NCI-H2171 treated with DMSO at 0.1 percent for 48 hours (cell line): ENCODE measurements around the gene CTSZ.
A peak's percentile ranks its signal among the peaks of the same experiment; 100 is the strongest.
"Not testable (repeated sequence)": the region's sequence is repeated elsewhere in the genome, so short reads cannot be mapped to it uniquely, and the experiment has no call there.

Experiments
- DNase-seq: peaks from one replicate; lab custom pipeline; 2025; lab: John Stamatoyannopoulos, UW

The CTSZ gene

GRCh38 chr20:58996226-58996611 lies 10.8 kb downstream of the CTSZ start:
- no peak for DNase-seq

DNA sequence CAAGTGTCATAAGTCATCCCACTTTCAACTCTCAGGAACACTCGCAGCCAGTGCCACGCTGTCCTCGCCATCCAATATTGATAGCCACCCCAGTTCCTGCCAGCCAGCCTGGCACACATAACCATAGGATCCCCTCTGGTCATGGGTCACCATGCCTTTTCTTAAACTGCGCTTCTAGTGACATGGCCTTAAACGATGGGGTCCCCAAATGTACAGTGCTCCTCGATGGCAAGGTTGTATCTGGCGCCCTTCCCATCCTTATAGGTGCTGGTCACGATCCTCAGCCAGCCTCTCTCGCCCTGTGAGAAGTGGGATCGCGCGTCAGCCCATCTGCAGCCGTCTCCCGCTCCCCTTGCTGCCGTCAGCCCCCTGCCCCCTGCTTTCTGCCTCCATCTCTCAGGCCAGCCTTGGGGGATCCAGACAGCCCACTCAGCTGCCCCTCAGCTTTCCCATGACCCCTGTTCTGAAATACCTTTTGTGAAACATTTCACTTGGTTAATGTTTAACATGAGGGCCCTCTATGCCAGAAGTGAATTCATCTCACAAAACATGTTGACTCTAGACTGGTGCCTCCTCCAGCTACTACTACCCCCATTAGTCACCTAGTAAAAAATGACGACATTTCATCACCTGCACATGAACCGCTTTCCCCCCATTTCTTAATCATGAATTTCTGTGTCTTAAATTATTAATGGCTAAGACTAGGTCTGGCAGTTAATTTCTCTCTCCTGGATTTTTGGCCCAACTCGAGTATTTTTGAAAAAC lies 11.4 kb downstream of the CTSZ start:
- no peak for DNase-seq

GRCh38 chr20:58994390-58995159 lies 12.5 kb downstream of the CTSZ start:
- no peak for DNase-seq

DNA sequence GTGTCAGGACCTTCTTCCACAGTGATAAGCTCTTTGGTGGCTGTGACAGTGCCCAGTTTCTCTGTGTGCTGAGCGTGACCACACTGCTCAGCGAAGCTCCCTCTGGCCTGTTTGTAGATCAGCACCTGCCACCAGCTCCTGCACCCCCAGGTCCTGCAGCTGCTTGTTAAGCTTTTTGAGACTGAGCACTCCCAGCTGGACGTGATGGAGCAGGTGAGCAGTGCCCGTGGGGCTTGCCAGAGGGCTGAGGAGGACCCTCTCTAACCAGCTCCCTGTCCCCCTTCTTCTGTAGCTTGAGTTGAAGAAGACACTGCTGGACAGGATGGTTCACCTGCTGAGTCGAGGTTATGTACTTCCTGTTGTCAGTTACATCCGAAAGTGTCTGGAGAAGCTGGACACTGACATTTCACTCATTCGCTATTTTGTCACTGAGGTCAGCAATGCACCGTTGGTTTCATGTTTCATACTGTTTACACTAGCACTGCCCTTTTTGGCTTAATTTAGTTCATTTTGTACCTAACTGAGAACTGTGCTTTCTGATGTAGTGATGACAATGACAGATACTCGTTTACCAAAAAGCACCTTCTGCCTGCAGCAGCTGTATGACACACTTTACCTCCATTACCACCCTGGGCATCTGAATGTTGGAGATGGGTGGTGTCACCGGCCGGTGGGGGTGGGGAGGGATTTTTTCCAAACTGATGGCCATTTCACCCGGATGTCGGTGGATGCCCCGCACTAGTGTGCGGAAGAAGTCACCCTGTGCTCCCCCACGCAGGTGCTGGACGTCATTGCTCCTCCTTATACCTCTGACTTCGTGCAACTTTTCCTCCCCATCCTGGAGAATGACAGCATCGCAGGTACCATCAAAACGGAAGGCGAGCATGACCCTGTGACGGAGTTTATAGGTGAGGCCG lies 13.5 kb downstream of the CTSZ start:
- DNase-seq: no peak

- no peak for DNase-seq
Observed at GRCh38 chr20:58992911-58993310, 14.1 kb downstream of the CTSZ start.

DNA sequence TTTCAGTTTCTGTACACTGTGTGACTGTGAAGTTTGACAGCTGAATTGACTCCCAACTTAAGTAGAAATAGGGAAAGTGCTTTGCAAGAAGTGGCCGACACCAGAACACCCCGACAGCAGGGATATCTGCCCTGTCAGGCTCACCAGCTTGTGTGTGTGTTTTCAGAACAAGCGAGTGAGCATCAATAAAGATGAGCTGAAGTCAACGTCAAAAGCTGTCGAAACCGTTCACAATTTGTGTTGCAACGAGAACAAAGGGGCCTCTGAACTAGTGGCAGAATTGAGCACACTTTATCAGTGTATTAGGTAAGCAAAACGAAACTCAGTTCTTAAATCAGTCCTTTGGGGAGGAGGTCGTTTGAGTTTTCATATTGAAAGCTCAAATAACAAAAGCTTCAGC lies 15.3 kb downstream of the CTSZ start:
- no peak for DNase-seq

DNA sequence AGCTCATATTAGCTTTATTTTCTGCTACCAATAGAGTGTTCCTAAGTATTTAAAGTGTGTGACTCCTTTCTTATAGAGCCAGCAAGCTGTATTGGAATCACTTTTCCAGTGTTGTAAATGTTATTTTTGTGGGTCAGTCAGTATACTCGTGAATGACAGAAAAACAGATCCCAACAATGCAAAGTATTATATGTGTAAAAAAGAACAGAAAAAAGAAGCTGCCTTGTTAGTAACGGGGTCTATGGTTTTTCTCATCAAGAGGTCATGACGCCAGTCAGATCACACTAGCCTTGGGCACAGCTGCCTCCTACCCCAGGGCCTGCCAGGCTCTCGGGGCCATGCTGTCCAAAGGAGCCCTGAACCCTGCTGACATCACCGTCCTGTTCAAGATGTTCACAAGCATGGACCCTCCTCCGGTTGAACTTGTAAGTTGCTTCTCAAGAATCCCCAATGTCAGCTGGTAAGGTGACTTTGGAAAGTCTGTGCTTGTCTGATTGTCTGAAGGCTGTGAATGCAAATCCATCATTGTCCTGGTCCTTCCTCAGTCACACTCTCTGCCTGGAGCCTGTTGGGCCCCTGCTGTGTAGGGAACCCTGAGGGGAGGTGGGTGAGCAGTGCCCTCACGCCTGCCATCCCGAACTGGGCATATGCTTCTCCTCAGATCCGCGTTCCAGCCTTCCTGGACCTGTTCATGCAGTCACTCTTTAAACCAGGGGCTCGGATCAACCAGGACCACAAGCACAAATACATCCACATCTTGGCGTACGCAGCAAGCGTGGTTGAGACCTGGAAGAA lies 16.2 kb downstream of the CTSZ start:
- DNase-seq: no peak

GRCh38 chr20:58989196-58989595 lies 17.9 kb downstream of the CTSZ start:
- no peak for DNase-seq

DNA sequence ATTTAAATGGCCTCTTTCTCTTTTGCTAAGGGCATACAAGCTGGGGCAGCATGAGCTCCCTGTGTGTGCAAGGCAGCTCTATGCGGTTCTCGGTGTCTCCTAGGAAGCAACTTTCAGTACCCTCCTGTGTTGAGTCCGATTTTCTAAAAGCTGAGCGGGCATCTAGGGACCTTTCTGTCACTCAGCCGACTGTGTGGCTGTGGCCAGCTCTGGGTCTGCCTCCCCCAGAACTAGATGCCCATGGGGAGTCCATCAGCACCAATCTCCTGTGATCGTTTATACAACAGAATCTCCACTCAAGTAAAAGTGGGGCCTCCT lies 18.5 kb downstream of the CTSZ start:
- no peak for DNase-seq

- no peak for DNase-seq
Observed at GRCh38 chr20:58987790-58988564, 19.1 kb downstream of the CTSZ start.

DNA sequence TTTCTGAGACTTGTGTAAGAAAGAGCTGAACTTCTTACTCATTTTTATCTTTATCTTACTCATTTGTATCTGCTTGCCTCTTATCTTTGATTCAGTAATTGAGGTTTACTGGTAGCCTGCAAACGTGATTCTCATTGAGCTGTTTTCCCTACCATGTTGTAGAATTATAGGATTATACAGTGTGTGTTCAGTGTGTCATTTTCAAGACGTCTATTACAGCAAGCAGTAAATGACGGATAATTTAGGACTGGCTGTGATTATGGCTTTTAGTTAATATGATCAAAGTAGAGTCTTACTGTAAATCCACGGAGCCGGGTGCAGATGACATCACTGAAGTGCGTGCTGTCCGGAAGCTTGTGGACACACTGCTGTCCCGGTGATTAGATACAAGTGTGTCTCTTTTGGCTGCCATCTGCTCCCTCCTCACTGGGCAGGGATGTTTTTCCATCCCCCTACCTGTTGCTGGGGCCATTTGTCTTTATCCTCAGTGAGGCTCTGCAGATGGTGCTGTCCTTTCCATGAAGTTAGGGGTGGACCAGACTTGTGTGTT lies 20.0 kb downstream of the CTSZ start:
- DNase-seq: no peak

- DNase-seq: no peak
Observed at GRCh38 chr20:58986286-58986967, 20.6 kb downstream of the CTSZ start.

GRCh38 chr20:58985656-58986055 lies 21.4 kb downstream of the CTSZ start:
- DNase-seq: no peak

- DNase-seq: no peak
Observed at GRCh38 chr20:58984691-58985090, 22.4 kb downstream of the CTSZ start.

DNA sequence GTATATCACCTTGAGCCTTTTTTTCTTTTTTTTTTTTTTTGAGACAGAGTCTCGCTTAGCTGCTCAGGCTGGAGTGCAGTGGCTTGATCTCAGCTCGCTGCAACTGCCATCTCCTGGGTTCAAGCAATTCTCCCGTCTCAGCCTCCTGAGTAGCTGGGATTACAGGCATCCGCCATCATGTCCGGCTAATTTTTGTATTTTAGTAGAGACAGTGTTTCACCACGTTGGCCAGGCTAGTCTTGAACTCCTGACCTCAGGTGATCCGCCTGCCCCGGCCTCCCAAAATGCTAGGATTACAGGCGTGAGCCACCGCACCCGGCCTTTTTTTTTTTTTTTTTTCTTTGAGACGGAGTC lies 24.0 kb downstream of the CTSZ start:
- not testable (repeated sequence) for DNase-seq

DNA sequence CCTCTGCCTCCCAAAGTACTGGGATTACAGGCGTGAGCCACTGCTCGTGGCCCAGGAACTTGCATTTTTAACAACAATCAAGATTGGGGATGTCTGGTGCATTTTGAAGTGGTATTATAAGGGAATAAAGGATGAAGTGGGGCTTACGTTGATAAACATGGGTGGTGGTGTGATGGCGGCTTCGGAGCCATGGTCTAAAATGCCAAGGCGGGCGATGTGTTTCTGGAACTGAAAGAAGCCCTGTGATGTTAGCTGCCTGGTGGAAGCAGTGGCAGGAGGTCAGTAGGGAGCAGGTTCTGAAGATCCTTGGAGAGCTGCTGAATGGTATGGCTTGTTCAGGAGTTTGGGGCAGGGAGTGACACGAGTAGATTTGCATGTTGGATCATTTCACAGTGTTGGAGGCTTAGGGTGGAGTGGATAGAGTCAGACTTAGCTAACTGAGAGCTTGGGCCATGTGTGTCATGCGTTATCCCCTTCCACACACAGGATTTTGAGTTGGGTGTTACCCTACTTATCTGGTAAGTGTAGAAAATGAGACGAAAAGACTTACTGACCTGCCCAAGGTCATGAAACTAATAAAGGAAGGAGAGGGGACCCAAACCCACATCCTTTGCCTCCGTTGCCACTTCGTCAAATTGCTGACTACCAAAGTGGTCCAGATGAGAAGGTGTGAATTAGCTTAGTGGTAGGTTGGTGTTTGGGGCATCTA lies 24.5 kb downstream of the CTSZ start:
- DNase-seq: no peak

GRCh38 chr20:58981628-58982364 lies 25.3 kb downstream of the CTSZ start:
- DNase-seq: peak; percentile 43

DNA sequence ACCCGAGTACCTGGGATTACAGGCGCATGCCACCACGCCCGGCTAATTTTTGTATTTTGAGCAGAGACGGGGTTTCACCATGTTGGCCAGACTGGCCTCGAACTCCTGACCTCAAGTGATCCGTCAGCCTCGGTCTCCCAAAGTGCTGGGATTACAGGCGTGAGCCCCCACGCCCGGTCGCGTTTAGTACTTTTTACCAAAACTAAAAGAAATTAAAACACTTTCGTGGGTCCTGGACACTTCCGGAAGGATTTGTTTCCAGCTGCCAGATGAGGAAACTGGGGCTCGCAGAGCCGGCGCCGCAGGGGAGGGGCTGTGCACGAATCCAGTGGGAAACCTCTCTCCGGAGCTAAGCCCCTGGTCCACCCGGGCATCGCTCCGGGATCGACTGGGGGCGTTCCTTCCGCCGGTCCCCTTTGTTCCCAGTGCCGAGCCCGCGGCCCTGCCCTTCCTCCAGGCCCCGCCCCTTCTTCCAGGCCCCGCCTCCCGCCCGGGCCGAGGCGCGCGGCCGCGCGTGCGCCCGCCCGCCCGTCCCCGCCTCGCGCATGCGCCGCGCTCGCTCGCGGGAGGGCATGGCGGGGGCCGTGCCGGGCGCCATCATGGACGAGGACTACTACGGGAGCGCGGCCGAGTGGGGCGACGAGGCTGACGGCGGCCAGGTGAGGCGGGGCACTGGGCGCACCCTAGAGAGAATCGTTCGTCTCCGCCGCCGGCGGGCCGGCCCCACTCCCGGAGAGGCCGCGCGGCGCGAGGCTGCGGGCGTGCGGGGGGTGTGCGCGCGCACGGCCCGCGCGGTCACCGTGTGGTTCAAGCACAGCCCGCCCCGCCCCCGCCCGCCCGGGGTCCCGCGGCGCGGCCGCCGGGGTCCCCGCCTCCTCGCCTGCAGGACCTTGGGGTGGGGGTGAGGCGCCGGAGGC lies 26.1 kb downstream of the CTSZ start, which contains the start of gene NELFCD:
Gene NELFCD (plus strand): TSS at position 546 of the 917 bp plus-strand sequence. CDS start 54 bp downstream, at position 600.
- peak; percentile 83 for DNase-seq
